Activated naive CD4-positive, alpha-beta T cell treated with anti-CD3 and anti-CD28 coated beads, Interleukin-2, amount 10 ng/mL, durations not matched to agents 5 hours and 36 hours (primary cell): Measurements from ENCODE around the gene CIRBP. TPM values are rescaled to one million over a fixed set of nuclear protein-coding genes. Genes with fewer than 3 reads are reported as not detected.

Experiments used
- total RNA-seq, 2 experiments: library from RNA; stranded (reverse); gene quantifications; one replicate each; pipeline ENCODE4 v1.2.3, GENCODE V29; 2021

The CIRBP gene
- 100 to 1,000 TPM; 220 to 233 TPM for total RNA-seq

DNA sequence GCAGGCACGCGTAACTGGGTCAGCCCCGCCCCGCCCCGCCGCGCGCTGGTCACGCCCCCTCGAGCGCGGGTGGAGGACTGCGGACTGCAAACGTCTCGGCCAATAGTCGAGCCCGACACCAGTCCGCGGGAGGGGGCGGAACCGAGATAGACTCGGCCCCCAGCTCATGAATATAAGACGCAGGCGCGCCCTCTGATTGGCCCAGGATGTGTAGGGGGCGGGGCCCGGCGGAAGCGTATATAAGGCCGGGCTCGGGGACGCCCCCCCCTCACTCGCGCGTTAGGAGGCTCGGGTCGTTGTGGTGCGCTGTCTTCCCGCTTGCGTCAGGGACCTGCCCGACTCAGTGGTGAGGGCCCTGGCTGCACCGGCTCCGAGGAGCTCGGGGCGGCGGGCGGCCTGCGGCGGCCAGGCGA is at the start of gene CIRBP:
CIRBP (plus strand) TSS at position 268 of the 413 bp plus-strand sequence. CDS start 1,602 bp downstream, outside the sequence.

DNA sequence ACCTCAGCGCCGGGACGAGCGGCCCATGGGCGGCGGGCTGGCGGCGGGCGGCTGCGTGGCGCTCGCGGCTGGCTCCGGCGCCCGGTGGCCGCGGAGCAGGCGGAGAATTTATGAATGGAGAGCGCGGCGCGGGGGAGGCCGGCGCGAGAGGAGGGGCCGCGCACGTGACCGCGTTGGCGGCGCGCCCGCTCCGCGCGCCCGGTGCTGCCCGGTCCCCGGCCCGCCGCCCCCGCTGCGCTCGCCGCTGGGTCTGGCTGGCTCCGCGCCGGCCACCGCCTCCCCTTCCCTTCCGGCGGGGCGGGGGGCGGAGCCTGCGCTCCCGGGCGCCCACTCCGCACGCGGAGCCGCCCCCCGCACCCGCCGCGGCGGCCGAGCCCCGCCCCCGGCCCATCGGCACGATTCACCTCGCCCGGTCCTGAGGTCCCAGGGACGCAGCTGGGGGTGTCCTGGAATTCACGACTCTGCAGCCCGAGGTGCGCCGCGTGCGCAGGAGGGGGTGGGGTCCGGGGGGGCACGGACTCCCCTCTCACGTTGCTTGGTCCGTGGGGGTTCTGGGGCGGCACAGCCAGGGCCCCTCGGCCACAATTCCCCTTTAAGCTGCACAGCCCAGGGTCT is 31.3 kb upstream of the CIRBP start, which contains the start of gene CBARP:
CBARP (minus strand) TSS at position 252 of the 615 bp plus-strand sequence. CDS start 1,905 bp downstream, outside the sequence.

DNA sequence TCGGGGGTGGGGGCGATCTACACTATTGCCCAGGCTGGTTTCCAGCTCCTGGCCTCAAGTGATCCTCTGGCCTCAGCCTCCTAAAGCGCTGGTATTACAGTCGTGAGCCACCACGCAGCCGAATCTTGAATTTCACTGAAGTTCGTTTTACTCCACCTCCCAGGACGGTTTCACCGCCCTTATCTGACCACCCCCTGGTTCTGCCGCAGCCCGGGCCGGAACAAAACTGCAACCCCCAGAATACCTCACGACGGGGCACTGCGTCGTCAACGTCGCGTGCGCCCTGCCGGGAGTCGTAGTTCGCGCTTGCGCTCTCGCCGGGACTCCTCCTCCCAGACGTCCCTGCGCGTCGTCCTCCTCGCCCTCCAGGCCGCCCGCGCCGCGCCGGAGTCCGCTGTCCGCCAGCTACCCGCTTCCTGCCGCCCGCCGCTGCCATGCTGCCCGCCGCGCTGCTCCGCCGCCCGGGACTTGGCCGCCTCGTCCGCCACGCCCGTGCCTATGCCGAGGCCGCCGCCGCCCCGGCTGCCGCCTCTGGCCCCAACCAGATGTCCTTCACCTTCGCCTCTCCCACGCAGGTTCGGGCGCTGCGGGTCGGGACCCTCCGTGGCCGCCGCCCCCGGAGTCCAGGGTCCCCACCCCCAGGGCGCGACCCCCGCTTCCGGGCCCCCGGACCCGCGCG is 27.6 kb upstream of the CIRBP start, which contains the start of gene ATP5F1D:
ATP5F1D (plus strand) TSS at position 335 of the 679 bp plus-strand sequence; CDS start at position 435, 100 bp downstream.

GRCh38 chr19:1248139-1248785 is 20.9 kb upstream of the CIRBP start, which contains the start of gene MIDN:
Gene MIDN (plus strand): TSS chr19:1248583. CDS start chr19:1250297, 1,714 bp downstream.

GRCh38 chr19:1275260-1275975 is 6.3 kb downstream of the CIRBP start, which contains the start of gene FAM174C:
Gene FAM174C (plus strand): TSS chr19:1275530. CDS start chr19:1275550, 20 bp downstream.

DNA sequence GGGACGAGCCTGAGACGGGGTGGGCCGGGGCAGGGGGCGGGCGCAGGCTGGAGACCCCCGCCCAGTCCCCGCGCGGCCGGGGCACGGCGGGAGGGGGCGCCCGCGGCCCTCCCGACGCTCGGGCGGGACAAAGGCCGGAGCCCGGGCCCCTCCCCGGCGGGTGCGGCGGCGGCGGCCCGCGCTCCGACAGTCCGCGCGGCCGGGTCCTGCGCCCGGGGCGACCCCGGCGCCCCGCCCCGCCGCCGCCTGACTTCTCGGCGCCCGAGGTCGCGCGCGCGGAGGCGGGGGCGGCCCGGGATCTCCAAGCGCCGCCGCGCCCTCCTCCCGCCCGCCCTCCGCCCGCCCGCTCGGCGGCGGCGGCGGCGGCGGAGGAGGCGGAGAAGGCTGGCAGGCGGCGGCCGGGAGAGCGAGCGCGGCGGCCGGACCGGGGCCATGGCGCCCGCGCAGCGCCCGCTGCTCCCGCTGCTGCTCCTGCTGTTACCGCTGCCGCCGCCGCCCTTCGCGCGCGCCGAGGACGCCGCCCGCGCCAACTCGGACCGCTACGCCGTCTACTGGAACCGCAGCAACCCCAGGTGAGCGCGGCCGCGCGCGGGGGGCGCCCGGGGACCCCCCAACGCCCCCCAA is 16.7 kb downstream of the CIRBP start, which contains the start of gene EFNA2:
EFNA2 (plus strand) TSS at position 137 of the 624 bp plus-strand sequence; CDS start at position 433, 296 bp downstream.

Other genes starting within 250 kb of the CIRBP start
- 100 to 1,000 TPM; 174 to 176 TPM for gene TMEM259, start 248.2 kb upstream of the CIRBP start, total RNA-seq
- gene RNU6-2, start 247.8 kb upstream of the CIRBP start, total RNA-seq = not detected
- 100 to 1,000 TPM; 504 to 515 TPM for gene CNN2, start 242.7 kb upstream of the CIRBP start, total RNA-seq
- 100 to 1,000 TPM; 100 to 105 TPM for gene ABCA7, start 229.2 kb upstream of the CIRBP start, total RNA-seq
- 100 to 1,000 TPM; 537 to 556 TPM for gene ARHGAP45, start 202.2 kb upstream of the CIRBP start, total RNA-seq
- gene POLR2E, start 174.0 kb upstream of the CIRBP start, total RNA-seq = 100 to 1,000 TPM; 115 to 121 TPM
- gene GPX4, start 165.3 kb upstream of the CIRBP start, total RNA-seq = 100 to 1,000 TPM; 163 to 168 TPM
- gene SBNO2, start 95.1 kb upstream of the CIRBP start, total RNA-seq = 10 to 100 TPM; 95.4 to 95.8 TPM
- gene STK11, start 63.6 kb upstream of the CIRBP start, total RNA-seq = 10 to 100 TPM; 73.7 to 77.1 TPM
- under 1 TPM; 0.08 to 0.10 TPM for gene CBARP, start 31.3 kb upstream of the CIRBP start, total RNA-seq
- 100 to 1,000 TPM; 156 TPM for gene ATP5F1D, start 27.6 kb upstream of the CIRBP start, total RNA-seq
- 10 to 100 TPM; 60.2 to 62.3 TPM for gene MIDN, start 20.7 kb upstream of the CIRBP start, total RNA-seq
- gene FAM174C, start 6.2 kb downstream of the CIRBP start, total RNA-seq = 10 to 100 TPM; 50.5 to 51.2 TPM
- not detected for gene EFNA2, start 16.5 kb downstream of the CIRBP start, total RNA-seq
- 10 to 100 TPM; 88.7 to 89.9 TPM for gene NDUFS7, start 114.6 kb downstream of the CIRBP start, total RNA-seq
- gene GAMT, start 132.2 kb downstream of the CIRBP start, total RNA-seq = 10 to 100 TPM; 19.1 to 20.8 TPM
- 100 to 1,000 TPM; 185 to 188 TPM for gene DAZAP1, start 138.3 kb downstream of the CIRBP start, total RNA-seq
- gene RPS15, start 169.1 kb downstream of the CIRBP start, total RNA-seq = 1,000 to 10,000 TPM; 1,627 to 1,683 TPM
- under 1 TPM in 1 of 2 experiments, not detected in 1; 0.15 TPM for gene APC2, start 180.8 kb downstream of the CIRBP start, total RNA-seq
- gene C19orf25, start 209.9 kb downstream of the CIRBP start, total RNA-seq = 10 to 100 TPM; 33.2 to 35.7 TPM
- gene PCSK4, start 221.0 kb downstream of the CIRBP start, total RNA-seq = 1 to 10 TPM; 2.9 to 4.5 TPM
- gene REEP6, start 221.8 kb downstream of the CIRBP start, total RNA-seq = 1 to 10 TPM; 1.5 to 1.6 TPM
- gene ADAMTSL5, start 243.7 kb downstream of the CIRBP start, total RNA-seq = 1 to 10 TPM; 5.0 to 8.1 TPM